OCI-LY3 (cell line): Measurements from ENCODE around the gene NTRK2.

ENCODE experiments used
- H2AFZ ChIP-seq: fragments of 200-600, 300-600 bp; shearing (Covaris generic); 2 replicates; pipeline ENCODE4 v1.6.0; 2014; ENCODE audit warnings: antibody characterized with exemption, low read depth, low read length
- H3K27ac ChIP-seq: fragments of 200-600, 300-600 bp; sonication (generic); 2 replicates; pipeline ENCODE4 v1.5.1; 2014; ENCODE audit warnings: mild to moderate bottlenecking, low read length, moderate library complexity, mixed read lengths
- H3K27me3 ChIP-seq: fragments of 200-600, 300-600 bp; sonication (generic); 2 replicates; pipeline ENCODE4 v1.6.1; 2014; ENCODE audit warnings: low read depth, low read length, mixed read lengths
- H3K36me3 ChIP-seq: fragments of 200-600, 300-600 bp; sonication (generic); replicated peaks from 2 replicates; pipeline ENCODE3; 2014; ENCODE audit warnings: low read depth, low read length, mixed read lengths
- H3K4me1 ChIP-seq: fragments of 300-600, 200-600 bp; sonication (generic); 2 replicates; pipeline ENCODE4 v1.6.1; 2014; ENCODE audit warnings: low read length, mixed read lengths
- H3K4me2 ChIP-seq: fragments of 200-600, 300-600 bp; sonication (generic); 2 replicates; pipeline ENCODE4 v1.6.1; 2014; ENCODE audit warnings: low read length, mixed read lengths
- H3K4me3 ChIP-seq: fragments of 300-600, 200-600 bp; sonication (generic); 2 replicates; pipeline ENCODE4 v1.5.1; 2014; ENCODE audit warnings: antibody characterized with exemption, mild to moderate bottlenecking, low read length, moderate library complexity
- H3K79me2 ChIP-seq: fragments of 300-600, 200-600 bp; shearing (Covaris generic); 2 replicates; pipeline ENCODE4 v1.6.1; 2014; ENCODE audit warnings: mild to moderate bottlenecking, low read length, mixed read lengths
- H3K9ac ChIP-seq: fragments of 300-600, 200-600 bp; shearing (Covaris generic); 2 replicates; pipeline ENCODE4 v1.6.0; 2014; ENCODE audit warnings: mild to moderate bottlenecking, low read length, moderate library complexity
- H3K9me3 ChIP-seq: fragments of 200-600, 300-600 bp; shearing (Covaris generic); 2 replicates; pipeline ENCODE4 v1.6.1; 2014; ENCODE audit warnings: low read length, mixed read lengths; ENCODE audit not compliant: insufficient read depth
- H4K20me1 ChIP-seq: fragments of 200-600, 300-600 bp; sonication (generic); 2 replicates; pipeline ENCODE4 v1.6.1; 2016; ENCODE audit warnings: low read length, mixed read lengths; ENCODE audit not compliant: insufficient read depth
- CTCF ChIP-seq: fragments of 200-600, 300-600 bp; sonication (generic); IDR thresholded peaks from 2 replicates; pipeline ENCODE4 v1.5.1; 2014; ENCODE audit warnings: antibody characterized with exemption, low read length, low read depth
- EZH2phosphoT487 ChIP-seq: fragments of 200-600 bp; shearing (Covaris generic); IDR thresholded peaks from 2 replicates; pipeline ENCODE4 v1.6.1; 2018; ENCODE audit warnings: antibody characterized with exemption, mixed run types, low read depth

NTRK2 gene

GRCh38 chr9:84831377-84831776, 161.8 kb downstream of the NTRK2 start:
- no peaks in the 10 kb centered on the region for H3K79me2 ChIP-seq
- H3K4me3 ChIP-seq: no peak overlapping the region
- no peaks in the 10 kb centered on the region for H3K9me3 ChIP-seq
- no peaks in the 10 kb centered on the region for H3K36me3 ChIP-seq
- peaks cover 16% of the 10 kb centered on the region for H3K4me1 ChIP-seq
- no peak overlapping the region for H2AFZ ChIP-seq
- no peak overlapping the region for H3K9ac ChIP-seq
- H3K4me2 ChIP-seq: no peak overlapping the region
- H3K27ac ChIP-seq: no peak overlapping the region
- TF ChIP-seq CTCF (no peak), EZH2phosphoT487 (no peak)
- H3K27me3 ChIP-seq: no peaks in the 10 kb centered on the region
- H4K20me1 ChIP-seq: no peaks in the 10 kb centered on the region

GRCh38 chr9:84832453-84832852, 162.9 kb downstream of the NTRK2 start:
- no peak overlapping the region for H3K27ac ChIP-seq
- H4K20me1 ChIP-seq: no peaks in the 10 kb centered on the region
- no peaks in the 10 kb centered on the region for H3K27me3 ChIP-seq
- H2AFZ ChIP-seq: no peak overlapping the region
- peaks cover 7% of the 10 kb centered on the region for H3K4me1 ChIP-seq
- no peak overlapping the region for H3K4me3 ChIP-seq
- TF ChIP-seq CTCF: no peak
- no peak for TF ChIP-seq EZH2phosphoT487
- H3K9me3 ChIP-seq: no peaks in the 10 kb centered on the region
- no peak overlapping the region for H3K9ac ChIP-seq
- H3K36me3 ChIP-seq: no peaks in the 10 kb centered on the region
- H3K79me2 ChIP-seq: no peaks in the 10 kb centered on the region
- H3K4me2 ChIP-seq: no peak overlapping the region

GRCh38 chr9:84834426-84834825, 164.9 kb downstream of the NTRK2 start:
- Histone ChIP-seq H2AFZ (no peak overlapping the region), H3K27ac (no peak overlapping the region), H4K20me1 (no peaks in the 10 kb centered on the region), H3K4me2 (no peak overlapping the region), H3K79me2 (no peaks in the 10 kb centered on the region), H3K9me3 (no peaks in the 10 kb centered on the region), H3K27me3 (no peaks in the 10 kb centered on the region), H3K4me3 (no peak overlapping the region), H3K9ac (no peak overlapping the region), H3K4me1 (peaks cover 6% of the 10 kb centered on the region; the same call in 1 of the 2 replicates), H3K36me3 (no peaks in the 10 kb centered on the region)
- TF ChIP-seq CTCF (no peak), EZH2phosphoT487 (no peak)

GRCh38 chr9:84835745-84836144, 166.2 kb downstream of the NTRK2 start:
- no peak overlapping the region for H2AFZ ChIP-seq
- H3K9me3 ChIP-seq: no peaks in the 10 kb centered on the region
- no peaks in the 10 kb centered on the region for H3K27me3 ChIP-seq
- H3K4me2 ChIP-seq: no peak overlapping the region
- H3K36me3 ChIP-seq: no peaks in the 10 kb centered on the region
- peaks cover 6% of the 10 kb centered on the region; the same call in 1 of the 2 replicates for H3K4me1 ChIP-seq
- no peaks in the 10 kb centered on the region for H3K79me2 ChIP-seq
- H3K4me3 ChIP-seq: no peak overlapping the region
- TF ChIP-seq EZH2phosphoT487: no peak
- TF ChIP-seq CTCF: no peak
- no peak overlapping the region for H3K27ac ChIP-seq
- no peaks in the 10 kb centered on the region for H4K20me1 ChIP-seq
- no peak overlapping the region for H3K9ac ChIP-seq
